WTC11 (cell line): ENCODE measurements around the gene NCBP1. TPM values are rescaled to one million over a fixed set of nuclear protein-coding genes. Genes with fewer than 3 reads are reported as not detected.

Source experiments
- ATAC-seq: fragments of 200-7000 bp; cut with Tn5 transposase; 2 replicates; pipeline ENCODE4 v1.10.0; 2021; ENCODE audit warnings: mild to moderate bottlenecking, moderate library complexity
- CTCF ChIA-PET: fragments of 300-600 bp; sonication (Branson Sonifier 250); formaldehyde crosslinking; loops from one replicate; lab custom pipeline; 2021; ENCODE audit warnings: antibody characterized with exemption; lab: Charles Lee
- POLR2A ChIA-PET: fragments of 350-600 bp; sonication (Branson Sonifier 250); formaldehyde crosslinking; loops from one replicate; lab custom pipeline; 2021; ENCODE audit warnings: antibody characterized with exemption; lab: Charles Lee
- DNase-seq: peaks from one replicate; pipeline ENCODE4 v3.0.0; 2021; ENCODE audit warnings: low spot score
- H3K27ac Mint-ChIP-seq: 2 replicates; pipeline ENCODE4 v1.8.0; 2021; ENCODE audit warnings: mixed read lengths
- H3K27me3 Mint-ChIP-seq: 2 replicates; pipeline ENCODE4 v1.8.0; 2021; ENCODE audit warnings: low read depth, mild to moderate bottlenecking, moderate library complexity, mixed read lengths
- H3K36me3 Mint-ChIP-seq: 2 replicates; pipeline ENCODE4 v1.8.0; 2021; ENCODE audit warnings: mixed read lengths
- H3K4me1 Mint-ChIP-seq: 2 replicates; pipeline ENCODE4 v1.8.0; 2022; ENCODE audit warnings: mixed read lengths
- H3K4me3 Mint-ChIP-seq: 2 replicates; pipeline ENCODE4 v1.8.0; 2021; ENCODE audit warnings: mild to moderate bottlenecking, moderate library complexity, mixed read lengths
- H3K9me3 Mint-ChIP-seq: 2 replicates; pipeline ENCODE4 v1.8.0; 2021; ENCODE audit warnings: mixed read lengths
- CREB1 ChIP-seq: sonication (generic); formaldehyde crosslinking; IDR thresholded peaks from 2 replicates; pipeline ENCODE4 v1.8.0; 2023; ENCODE audit warnings: mild to moderate bottlenecking, missing genetic modification reagents
- GTF2I ChIP-seq: fragments of 250-450 bp; sonication (Bioruptor Pico); conservative IDR thresholded peaks from 2 replicates; pipeline ENCODE4 v1.4.0; 2021; ENCODE audit warnings: mild to moderate bottlenecking
- HMGXB4 ChIP-seq: sonication (generic); formaldehyde crosslinking; IDR thresholded peaks from 2 replicates; pipeline ENCODE4 v1.8.1; 2023; ENCODE audit warnings: mild to moderate bottlenecking, moderate library complexity, missing genetic modification reagents
- MAX ChIP-seq: sonication (generic); formaldehyde crosslinking; IDR thresholded peaks from 2 replicates; pipeline ENCODE4 v1.8.0; 2022; ENCODE audit warnings: mild to moderate bottlenecking, missing genetic modification reagents
- MYBL2 ChIP-seq: sonication (generic); formaldehyde crosslinking; IDR thresholded peaks from 2 replicates; pipeline ENCODE4 v1.8.1; 2023; ENCODE audit warnings: mild to moderate bottlenecking, moderate library complexity, missing genetic modification reagents
- NR1H2 ChIP-seq: sonication (generic); formaldehyde crosslinking; IDR thresholded peaks from 2 replicates; pipeline ENCODE4 v1.9.0; 2021; ENCODE audit warnings: mild to moderate bottlenecking, moderate library complexity, missing genetic modification reagents
- RELA ChIP-seq: sonication (generic); formaldehyde crosslinking; IDR thresholded peaks from 2 replicates; pipeline ENCODE4 v1.8.1; 2022; ENCODE audit warnings: missing genetic modification reagents, mild to moderate bottlenecking, borderline replicate concordance
- RORB ChIP-seq: fragments of 250-450 bp; sonication (Bioruptor Pico); IDR thresholded peaks from 2 replicates; pipeline ENCODE4 v1.9.0; 2021; ENCODE audit warnings: mild to moderate bottlenecking
- SMAD4 ChIP-seq: sonication (generic); formaldehyde crosslinking; IDR thresholded peaks from 2 replicates; pipeline ENCODE4 v1.8.0; 2022; ENCODE audit warnings: mild to moderate bottlenecking, missing genetic modification reagents
- TEAD4 ChIP-seq: sonication (generic); formaldehyde crosslinking; IDR thresholded peaks from 2 replicates; pipeline ENCODE4 v1.8.0; 2022; ENCODE audit warnings: mild to moderate bottlenecking, missing genetic modification reagents
- TP53 ChIP-seq: sonication (generic); formaldehyde crosslinking; IDR thresholded peaks from 2 replicates; pipeline ENCODE4 v1.8.1; 2023; ENCODE audit warnings: mild to moderate bottlenecking, missing genetic modification reagents
- ZNF263 ChIP-seq: sonication (generic); formaldehyde crosslinking; IDR thresholded peaks from 2 replicates; pipeline ENCODE4 v1.8.1; 2022; ENCODE audit warnings: low read depth, mild to moderate bottlenecking, moderate library complexity, missing genetic modification reagents
- ZNF416 ChIP-seq: fragments of 250-450 bp; sonication (Bioruptor Pico); IDR thresholded peaks from 2 replicates; pipeline ENCODE4 v1.9.0; 2021; ENCODE audit warnings: mild to moderate bottlenecking, inconsistent platforms
- total RNA-seq: library from RNA; stranded (reverse); gene quantifications from 3 replicates; pipeline ENCODE4 v1.2.3, GENCODE V29; 2021
- TF ChIP-seq, protein P1 (sequence below): sonication (generic); formaldehyde crosslinking; conservative IDR thresholded peaks from 2 replicates; pipeline ENCODE4 v1.8.1; 2023; ENCODE audit warnings: mild to moderate bottlenecking, low read depth, missing genetic modification reagents, moderate library complexity
- TF ChIP-seq, protein P2 (sequence below): sonication (generic); formaldehyde crosslinking; IDR thresholded peaks from 2 replicates; pipeline ENCODE4 v1.8.0; 2023; ENCODE audit warnings: mild to moderate bottlenecking, missing genetic modification reagents
- TF ChIP-seq, protein P3 (sequence below): fragments of 200-600 bp; IDR thresholded peaks from 2 replicates; pipeline ENCODE4 v1.8.0; 2022; ENCODE audit warnings: antibody characterized with exemption

NCBP1 gene
- total RNA-seq, 1 experiment from 2014 or later = 61.1 TPM

DNA sequence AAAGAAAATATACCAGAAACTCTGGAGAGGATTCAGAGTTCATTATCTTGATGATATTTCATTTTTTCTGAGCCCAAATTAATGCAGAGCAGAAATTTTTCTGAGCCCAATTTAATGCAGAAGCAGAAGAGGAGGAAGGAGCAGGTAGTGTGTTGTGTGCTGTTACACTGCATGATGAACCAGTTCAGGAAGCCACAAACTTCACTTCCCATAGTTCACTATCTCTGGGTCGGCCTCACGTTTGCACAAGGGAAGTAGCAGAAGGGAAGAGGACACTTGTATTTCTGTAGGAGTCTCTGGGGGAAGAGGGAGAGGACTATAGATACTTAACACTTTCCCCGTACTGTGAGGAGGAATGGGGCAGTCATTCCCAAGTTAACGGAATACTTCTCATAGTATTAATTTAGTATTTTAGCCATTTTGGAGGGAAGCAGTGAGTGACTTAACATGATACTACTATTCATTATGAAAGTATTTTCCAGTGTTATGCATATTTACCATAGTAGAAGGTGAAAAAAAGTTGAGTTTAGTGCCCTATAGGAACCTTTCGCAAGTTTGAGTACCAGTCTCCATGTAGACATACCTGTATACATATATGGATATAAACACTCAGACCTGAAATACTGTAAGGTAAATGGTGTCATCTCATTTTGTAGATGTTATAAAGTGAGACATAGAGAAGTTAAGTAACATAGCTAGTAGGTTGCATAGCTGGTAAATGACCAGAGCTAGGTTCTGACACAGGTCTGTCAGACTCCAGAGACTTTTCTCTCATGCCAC, 33.5 kb downstream of the NCBP1 start:
- Mint-ChIP-seq H3K27ac (no peak overlapping the region), H3K4me1 (no peaks in the 10 kb centered on the region), H3K27me3 (no peaks in the 10 kb centered on the region), H3K36me3 (peaks cover 83% of the 10 kb centered on the region), H3K9me3 (no peaks in the 10 kb centered on the region), H3K4me3 (no peak overlapping the region)
- no peak for DNase-seq
- CTCF ChIA-PET = no interaction called here
- TF ChIP-seq RELA (CRISPR knock-in tag) (no peak), ZNF416 (CRISPR knock-in tag) (no peak), GTF2I (no peak), CREB1 (no peak), RORB (CRISPR knock-in tag) (no peak), NR1H2 (CRISPR knock-in tag) (no peak), TP53 (CRISPR knock-in tag) (no peak), MYBL2 (no peak)
- no peak for ATAC-seq
- POLR2A ChIA-PET = no interaction called here

GRCh38 chr9:97668485-97668884, 34.9 kb downstream of the NCBP1 start:
- Mint-ChIP-seq H3K36me3 (peaks cover 78% of the 10 kb centered on the region), H3K4me3 (no peak overlapping the region), H3K27me3 (no peaks in the 10 kb centered on the region), H3K9me3 (no peaks in the 10 kb centered on the region), H3K4me1 (no peaks in the 10 kb centered on the region), H3K27ac (no peak overlapping the region)
- DNase-seq (no peak), ATAC-seq (no peak)
- TF ChIP-seq, protein P1, sequence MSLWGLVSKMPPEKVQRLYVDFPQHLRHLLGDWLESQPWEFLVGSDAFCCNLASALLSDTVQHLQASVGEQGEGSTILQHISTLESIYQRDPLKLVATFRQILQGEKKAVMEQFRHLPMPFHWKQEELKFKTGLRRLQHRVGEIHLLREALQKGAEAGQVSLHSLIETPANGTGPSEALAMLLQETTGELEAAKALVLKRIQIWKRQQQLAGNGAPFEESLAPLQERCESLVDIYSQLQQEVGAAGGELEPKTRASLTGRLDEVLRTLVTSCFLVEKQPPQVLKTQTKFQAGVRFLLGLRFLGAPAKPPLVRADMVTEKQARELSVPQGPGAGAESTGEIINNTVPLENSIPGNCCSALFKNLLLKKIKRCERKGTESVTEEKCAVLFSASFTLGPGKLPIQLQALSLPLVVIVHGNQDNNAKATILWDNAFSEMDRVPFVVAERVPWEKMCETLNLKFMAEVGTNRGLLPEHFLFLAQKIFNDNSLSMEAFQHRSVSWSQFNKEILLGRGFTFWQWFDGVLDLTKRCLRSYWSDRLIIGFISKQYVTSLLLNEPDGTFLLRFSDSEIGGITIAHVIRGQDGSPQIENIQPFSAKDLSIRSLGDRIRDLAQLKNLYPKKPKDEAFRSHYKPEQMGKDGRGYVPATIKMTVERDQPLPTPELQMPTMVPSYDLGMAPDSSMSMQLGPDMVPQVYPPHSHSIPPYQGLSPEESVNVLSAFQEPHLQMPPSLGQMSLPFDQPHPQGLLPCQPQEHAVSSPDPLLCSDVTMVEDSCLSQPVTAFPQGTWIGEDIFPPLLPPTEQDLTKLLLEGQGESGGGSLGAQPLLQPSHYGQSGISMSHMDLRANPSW = no peak
- TF ChIP-seq RELA (CRISPR knock-in tag) = no peak
- no peak for TF ChIP-seq MAX (CRISPR knock-in tag)
- no peak for TF ChIP-seq HMGXB4
- TF ChIP-seq NR1H2 (CRISPR knock-in tag) = no peak
- no peak for TF ChIP-seq RORB (CRISPR knock-in tag)
- TF ChIP-seq, protein P2, sequence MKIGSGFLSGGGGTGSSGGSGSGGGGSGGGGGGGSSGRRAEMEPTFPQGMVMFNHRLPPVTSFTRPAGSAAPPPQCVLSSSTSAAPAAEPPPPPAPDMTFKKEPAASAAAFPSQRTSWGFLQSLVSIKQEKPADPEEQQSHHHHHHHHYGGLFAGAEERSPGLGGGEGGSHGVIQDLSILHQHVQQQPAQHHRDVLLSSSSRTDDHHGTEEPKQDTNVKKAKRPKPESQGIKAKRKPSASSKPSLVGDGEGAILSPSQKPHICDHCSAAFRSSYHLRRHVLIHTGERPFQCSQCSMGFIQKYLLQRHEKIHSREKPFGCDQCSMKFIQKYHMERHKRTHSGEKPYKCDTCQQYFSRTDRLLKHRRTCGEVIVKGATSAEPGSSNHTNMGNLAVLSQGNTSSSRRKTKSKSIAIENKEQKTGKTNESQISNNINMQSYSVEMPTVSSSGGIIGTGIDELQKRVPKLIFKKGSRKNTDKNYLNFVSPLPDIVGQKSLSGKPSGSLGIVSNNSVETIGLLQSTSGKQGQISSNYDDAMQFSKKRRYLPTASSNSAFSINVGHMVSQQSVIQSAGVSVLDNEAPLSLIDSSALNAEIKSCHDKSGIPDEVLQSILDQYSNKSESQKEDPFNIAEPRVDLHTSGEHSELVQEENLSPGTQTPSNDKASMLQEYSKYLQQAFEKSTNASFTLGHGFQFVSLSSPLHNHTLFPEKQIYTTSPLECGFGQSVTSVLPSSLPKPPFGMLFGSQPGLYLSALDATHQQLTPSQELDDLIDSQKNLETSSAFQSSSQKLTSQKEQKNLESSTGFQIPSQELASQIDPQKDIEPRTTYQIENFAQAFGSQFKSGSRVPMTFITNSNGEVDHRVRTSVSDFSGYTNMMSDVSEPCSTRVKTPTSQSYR = no peak
- TF ChIP-seq, protein P3, sequence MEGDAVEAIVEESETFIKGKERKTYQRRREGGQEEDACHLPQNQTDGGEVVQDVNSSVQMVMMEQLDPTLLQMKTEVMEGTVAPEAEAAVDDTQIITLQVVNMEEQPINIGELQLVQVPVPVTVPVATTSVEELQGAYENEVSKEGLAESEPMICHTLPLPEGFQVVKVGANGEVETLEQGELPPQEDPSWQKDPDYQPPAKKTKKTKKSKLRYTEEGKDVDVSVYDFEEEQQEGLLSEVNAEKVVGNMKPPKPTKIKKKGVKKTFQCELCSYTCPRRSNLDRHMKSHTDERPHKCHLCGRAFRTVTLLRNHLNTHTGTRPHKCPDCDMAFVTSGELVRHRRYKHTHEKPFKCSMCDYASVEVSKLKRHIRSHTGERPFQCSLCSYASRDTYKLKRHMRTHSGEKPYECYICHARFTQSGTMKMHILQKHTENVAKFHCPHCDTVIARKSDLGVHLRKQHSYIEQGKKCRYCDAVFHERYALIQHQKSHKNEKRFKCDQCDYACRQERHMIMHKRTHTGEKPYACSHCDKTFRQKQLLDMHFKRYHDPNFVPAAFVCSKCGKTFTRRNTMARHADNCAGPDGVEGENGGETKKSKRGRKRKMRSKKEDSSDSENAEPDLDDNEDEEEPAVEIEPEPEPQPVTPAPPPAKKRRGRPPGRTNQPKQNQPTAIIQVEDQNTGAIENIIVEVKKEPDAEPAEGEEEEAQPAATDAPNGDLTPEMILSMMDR = no peak
- TF ChIP-seq TEAD4 (CRISPR knock-in tag) = no peak
- TF ChIP-seq SMAD4 (CRISPR knock-in tag) = no peak
- TF ChIP-seq ZNF263 = no peak
- POLR2A ChIA-PET = no interaction called here
- CTCF ChIA-PET = no interaction called here
